ENCODE data around the gene UGT1A8. TPM values are rescaled to one million over a fixed set of nuclear protein-coding genes. Genes with fewer than 3 reads are reported as not detected.

The UGT1A8 gene
- total and polyA plus RNA-seq, 2 experiments from 2014 or later, result 0.45 TPM; not detected in 1

GRCh38 chr2:233754872-233755611 lies 137.6 kb downstream of the UGT1A8 start:
- Histone ChIP-seq H3F3A (replicated peaks; ENCODE audit: low read depth) (no peaks in the 10 kb centered on the region), H3K36me3 (ENCODE audit: insufficient read depth) (no peaks in the 10 kb centered on the region), H3K4me2 (no peak overlapping the region), H3K27me3 (ENCODE audit: insufficient read depth) (no peaks in the 10 kb centered on the region), H3K27ac (ENCODE audit: low read depth) (no peak overlapping the region), H2AFZ (no peak overlapping the region), H4K20me1 (replicated peaks; ENCODE audit: insufficient read depth) (no peaks in the 10 kb centered on the region), H3K4me1 (ENCODE audit: insufficient read depth) (no peaks in the 10 kb centered on the region), H3K79me2 (replicated peaks; ENCODE audit: insufficient read depth) (no peaks in the 10 kb centered on the region), H3K4me3 (no peak overlapping the region), H3K9me2 (ENCODE audit: insufficient read depth) (peaks cover 4% of the 10 kb centered on the region; the same call in 1 of the 2 replicates)
- H3K36me3 Mint-ChIP-seq (ENCODE audit: low read depth), result peaks cover 8% of the 10 kb centered on the region
- H3K4me1 Mint-ChIP-seq, result no peaks in the 10 kb centered on the region; the same call in 2 of the 3 replicates
- no peak for ATAC-seq
- no peak overlapping the region for H3K4me3 Mint-ChIP-seq
- TF ChIP-seq CREB1 (CRISPR knock-in tag; IDR thresholded peaks at IDR 0.05; ENCODE audit: low read depth), result no peak
- no peak for TF ChIP-seq JUNB (IDR thresholded peaks at IDR 0.05; ENCODE audit: unreplicated experiment)
- no peak for TF ChIP-seq EZH2 (IDR thresholded peaks at IDR 0.05; ENCODE audit: low read depth, unreplicated experiment)
- no peak for TF ChIP-seq REST (IDR thresholded peaks at IDR 0.05; ENCODE audit: unreplicated experiment)
- TF ChIP-seq POLR2AphosphoS5 (IDR thresholded peaks at IDR 0.05; ENCODE audit: low read depth), result no peak
- no peak for TF ChIP-seq ETS1 (IDR thresholded peaks at IDR 0.05)
- no peak for TF ChIP-seq CTCF (conservative IDR thresholded peaks at IDR 0.05; ENCODE audit: low read depth in 2 of 2)
- TF ChIP-seq ZNF114 (CRISPR knock-in tag; IDR thresholded peaks at IDR 0.05), result no peak
- no peak for TF ChIP-seq ZNF331 (CRISPR knock-in tag; IDR thresholded peaks at IDR 0.05; ENCODE audit: low read depth)
- TF ChIP-seq ZNF462 (CRISPR knock-in tag; IDR thresholded peaks at IDR 0.05), result no peak
- no peak for TF ChIP-seq STAT1 (IDR thresholded peaks at IDR 0.05; ENCODE audit: unreplicated experiment)
- TF ChIP-seq NANOG (IDR thresholded peaks at IDR 0.05; ENCODE audit: borderline replicate concordance), result no peak
- no peak for TF ChIP-seq EZH2phosphoT487 (IDR thresholded peaks at IDR 0.05; ENCODE audit: unreplicated experiment)
- H3K9me3 Mint-ChIP-seq, result peaks cover 36% of the 10 kb centered on the region
- H3K27me3 Mint-ChIP-seq (ENCODE audit: insufficient read depth, low read depth, poor library complexity), result no peaks in the 10 kb centered on the region
- no peak overlapping the region for H3K27ac Mint-ChIP-seq
- DNase-seq (ENCODE audit: low spot score), result no peak
